ENCODE measurements around the gene SLIT3. TPM values are rescaled to one million over a fixed set of nuclear protein-coding genes. Genes with fewer than 3 reads are reported as not detected.

The SLIT3 gene
- total RNA-seq, 1 experiment from 2014 or later, result 0.44 TPM

- Histone ChIP-seq H3K4me1 (ENCODE audit: insufficient read depth, low read length) (no peaks in the 10 kb centered on the region), H3K9ac (ENCODE audit: low read length) (no peak overlapping the region), H2AFZ (ENCODE audit: low read length) (no peak overlapping the region), H4K20me1 (ENCODE audit: low read length) (no peaks in the 10 kb centered on the region), H3K27ac (ENCODE audit: low read length) (no peak overlapping the region), H3K9me3 (ENCODE audit: low read length) (no peaks in the 10 kb centered on the region), H3K27me3 (ENCODE audit: low read length) (peaks cover 50% of the 10 kb centered on the region), H3F3A (ENCODE audit: low read length, unreplicated experiment) (no peaks in the 10 kb centered on the region), H3K4me3 (ENCODE audit: low read length) (no peak overlapping the region), H3K4me2 (ENCODE audit: low read length) (no peak overlapping the region), H3K79me2 (ENCODE audit: low read length) (no peaks in the 10 kb centered on the region), H3K36me3 (ENCODE audit: low read depth, low read length) (no peaks in the 10 kb centered on the region), H3K9me2 (replicated peaks; ENCODE audit: low read length) (no peaks in the 10 kb centered on the region)
- BruUV-seq (replicated peaks), result no TSS peak
- TF ChIP-seq CTCF (conservative IDR thresholded peaks at IDR 0.05; ENCODE audit: low read depth, low read length) (no peak), EZH2phosphoT487 (IDR thresholded peaks at IDR 0.05; ENCODE audit: borderline replicate concordance, low read length) (no peak), EZH2 (IDR thresholded peaks at IDR 0.05; ENCODE audit: low read length, unreplicated experiment) (no peak)
- DNase-seq, result no peak
- no peak for ATAC-seq
- intact Hi-C loops (cut with micrococcal nuclease), result loop anchor here (10.0 kb wide), 1 partner anchor 1856 kb away; no protein-coding TSS in a partner anchor
- CTCF ChIA-PET, result no interaction called here
- POLR2A ChIA-PET (ENCODE audit: unreplicated experiment), result no interaction called here
Observed at GRCh38 chr5:169299191-169299662, 1.7 kb downstream of the SLIT3 start.

GRCh38 chr5:169298193-169298592, 2.7 kb downstream of the SLIT3 start:
- no peak for ATAC-seq
- no peaks in the 10 kb centered on the region for H3K9me2 ChIP-seq (replicated peaks; ENCODE audit: low read length)
- no TSS peak for BruUV-seq (replicated peaks)
- TF ChIP-seq EZH2 (IDR thresholded peaks at IDR 0.05; ENCODE audit: low read length, unreplicated experiment), result no peak
- TF ChIP-seq CTCF (conservative IDR thresholded peaks at IDR 0.05; ENCODE audit: low read depth, low read length), result no peak
- TF ChIP-seq EZH2phosphoT487 (IDR thresholded peaks at IDR 0.05; ENCODE audit: borderline replicate concordance, low read length), result no peak
- no peak for DNase-seq
- no peaks in the 10 kb centered on the region for H3K9me3 ChIP-seq (ENCODE audit: low read length)
- H4K20me1 ChIP-seq (ENCODE audit: low read length), result no peaks in the 10 kb centered on the region
- no peak overlapping the region for H3K27ac ChIP-seq (ENCODE audit: low read length)
- H3K9ac ChIP-seq (ENCODE audit: low read length), result no peak overlapping the region
- H3F3A ChIP-seq (ENCODE audit: low read length, unreplicated experiment), result no peaks in the 10 kb centered on the region
- no peaks in the 10 kb centered on the region for H3K79me2 ChIP-seq (ENCODE audit: low read length)
- intact Hi-C loops (cut with micrococcal nuclease), result loop anchor here (10.0 kb wide), 1 partner anchor 1857 kb away; no protein-coding TSS in a partner anchor
- peaks cover 48% of the 10 kb centered on the region for H3K27me3 ChIP-seq (ENCODE audit: low read length)
- CTCF ChIA-PET, result no interaction called here
- POLR2A ChIA-PET (ENCODE audit: unreplicated experiment), result no interaction called here
- H3K4me2 ChIP-seq (ENCODE audit: low read length), result no peak overlapping the region
- H3K4me1 ChIP-seq (ENCODE audit: insufficient read depth, low read length), result no peaks in the 10 kb centered on the region
- no peak overlapping the region for H2AFZ ChIP-seq (ENCODE audit: low read length)
- H3K4me3 ChIP-seq (ENCODE audit: low read length), result no peak overlapping the region
- H3K36me3 ChIP-seq (ENCODE audit: low read depth, low read length), result no peaks in the 10 kb centered on the region

- Histone ChIP-seq H3K4me1 (ENCODE audit: insufficient read depth, low read length) (no peaks in the 10 kb centered on the region), H3K79me2 (ENCODE audit: low read length) (no peaks in the 10 kb centered on the region), H3K36me3 (ENCODE audit: low read depth, low read length) (no peaks in the 10 kb centered on the region), H3K9ac (ENCODE audit: low read length) (no peak overlapping the region), H3K9me2 (replicated peaks; ENCODE audit: low read length) (no peaks in the 10 kb centered on the region), H3K4me2 (ENCODE audit: low read length) (no peak overlapping the region), H4K20me1 (ENCODE audit: low read length) (no peaks in the 10 kb centered on the region), H3F3A (ENCODE audit: low read length, unreplicated experiment) (no peaks in the 10 kb centered on the region), H3K27me3 (ENCODE audit: low read length) (peaks cover 35% of the 10 kb centered on the region), H3K9me3 (ENCODE audit: low read length) (no peaks in the 10 kb centered on the region), H2AFZ (ENCODE audit: low read length) (no peak overlapping the region), H3K27ac (ENCODE audit: low read length) (no peak overlapping the region), H3K4me3 (ENCODE audit: low read length) (no peak overlapping the region)
- POLR2A ChIA-PET (ENCODE audit: unreplicated experiment), result no interaction called here
- CTCF ChIA-PET, result no interaction called here
- no peak for ATAC-seq
- intact Hi-C loops (cut with micrococcal nuclease), result loop anchor here (10.0 kb wide), 1 partner anchor 1858 kb away; no protein-coding TSS in a partner anchor
- TF ChIP-seq EZH2 (IDR thresholded peaks at IDR 0.05; ENCODE audit: low read length, unreplicated experiment), result no peak
- no peak for TF ChIP-seq CTCF (conservative IDR thresholded peaks at IDR 0.05; ENCODE audit: low read depth, low read length)
- TF ChIP-seq EZH2phosphoT487 (IDR thresholded peaks at IDR 0.05; ENCODE audit: borderline replicate concordance, low read length), result no peak
- DNase-seq, result no peak
- BruUV-seq (replicated peaks), result no TSS peak
Observed at GRCh38 chr5:169296419-169297143, 4.4 kb downstream of the SLIT3 start.

All from PC-3 (cell line).